ENCODE results near the gene RPH3AL.
"Not testable (repeated sequence)": the region's sequence is repeated elsewhere in the genome, so short reads cannot be mapped to it uniquely, and the experiment has no call there.

The RPH3AL gene

DNA sequence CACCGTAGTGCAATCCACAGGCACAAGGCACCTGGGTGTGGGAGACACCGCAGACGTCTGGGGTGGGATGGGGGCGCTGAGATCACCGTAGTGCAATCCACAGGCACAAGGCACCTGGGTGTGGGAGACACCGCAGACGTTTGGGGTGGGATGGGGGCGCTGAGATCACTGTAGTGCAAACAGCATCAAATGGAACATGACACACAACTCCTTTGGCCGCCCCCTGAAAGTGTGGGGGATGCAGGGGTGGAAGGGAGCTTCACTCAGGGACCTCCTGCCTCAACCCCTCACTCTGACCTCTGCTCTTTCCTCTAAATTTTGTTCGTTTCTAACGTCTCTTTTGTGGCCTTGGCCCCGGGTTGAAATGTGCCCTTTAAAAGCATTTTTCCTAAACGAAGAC lies 150.9 kb downstream of the RPH3AL start:
- H3K9me3 ChIP-seq (ENCODE audit: control insufficient read depth in 1 of 2, low read length in 2 of 2); H3K27ac ChIP-seq (ENCODE audit: low read depth, low read length); H3K4me1 ChIP-seq (ENCODE audit: control insufficient read depth in 1 of 2, insufficient read depth in 2 of 2, low read length in 2 of 2); H3K4me3 ChIP-seq (ENCODE audit: low read depth in 1 of 2, low read length in 2 of 2); H3K36me3 ChIP-seq (ENCODE audit: control insufficient read depth in 1 of 2, insufficient read depth in 2 of 2, low read length in 2 of 2); H3K9ac ChIP-seq (ENCODE audit: low read depth in 1 of 2, low read length in 2 of 2): not testable (repeated sequence)
- peaks cover 0 to 16% of the 10 kb centered on the region in 2 donors for H3K27me3 ChIP-seq (ENCODE audit: control insufficient read depth in 1 of 2, insufficient read depth in 2 of 2, low read length in 2 of 2)

DNA sequence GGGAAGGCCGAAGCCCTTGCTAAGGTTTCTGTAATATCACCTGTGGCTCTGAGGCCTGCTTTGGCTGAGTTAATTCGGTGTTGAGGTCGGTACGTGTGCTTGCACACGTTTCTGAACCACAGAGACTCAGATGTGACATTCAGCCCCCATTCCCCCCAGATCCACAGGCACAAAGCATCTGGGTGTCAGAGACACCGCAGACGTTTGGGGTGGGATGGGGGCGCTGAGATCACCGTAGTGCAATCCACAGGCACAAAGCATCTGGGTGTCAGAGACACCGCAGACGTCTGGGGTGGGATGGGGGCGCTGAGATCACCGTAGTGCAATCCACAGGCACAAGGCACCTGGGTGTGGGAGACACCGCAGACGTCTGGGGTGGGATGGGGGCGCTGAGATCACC lies 151.3 kb downstream of the RPH3AL start:
- not testable (repeated sequence) for H3K4me3 ChIP-seq (ENCODE audit: low read depth in 1 of 2, low read length in 2 of 2); H3K27ac ChIP-seq (ENCODE audit: low read depth, low read length); H3K36me3 ChIP-seq (ENCODE audit: control insufficient read depth in 1 of 2, insufficient read depth in 2 of 2, low read length in 2 of 2); H3K9me3 ChIP-seq (ENCODE audit: control insufficient read depth in 1 of 2, low read length in 2 of 2); H3K9ac ChIP-seq (ENCODE audit: low read depth in 1 of 2, low read length in 2 of 2); H3K4me1 ChIP-seq (ENCODE audit: control insufficient read depth in 1 of 2, insufficient read depth in 2 of 2, low read length in 2 of 2)
- peaks cover 0 to 16% of the 10 kb centered on the region in 2 donors for H3K27me3 ChIP-seq (ENCODE audit: control insufficient read depth in 1 of 2, insufficient read depth in 2 of 2, low read length in 2 of 2)

- H3K4me3 ChIP-seq (ENCODE audit: low read depth in 1 of 2, low read length in 2 of 2), result no peak overlapping the region
- H3K36me3 ChIP-seq (ENCODE audit: control insufficient read depth in 1 of 2, insufficient read depth in 2 of 2, low read length in 2 of 2), result no peaks in the 10 kb centered on the region
- no peak overlapping the region for H3K27ac ChIP-seq (ENCODE audit: low read depth, low read length)
- H3K9ac ChIP-seq (ENCODE audit: low read depth in 1 of 2, low read length in 2 of 2), result no peak overlapping the region
- peaks cover 4% of the 10 kb centered on the region in 2 donors for H3K4me1 ChIP-seq (ENCODE audit: control insufficient read depth in 1 of 2, insufficient read depth in 2 of 2, low read length in 2 of 2)
- peaks cover 0 to 16% of the 10 kb centered on the region in 2 donors for H3K27me3 ChIP-seq (ENCODE audit: control insufficient read depth in 1 of 2, insufficient read depth in 2 of 2, low read length in 2 of 2)
- no peaks in the 10 kb centered on the region for H3K9me3 ChIP-seq (ENCODE audit: control insufficient read depth in 1 of 2, low read length in 2 of 2)
Observed at GRCh38 chr17:200586-200985, 152.0 kb downstream of the RPH3AL start.

DNA sequence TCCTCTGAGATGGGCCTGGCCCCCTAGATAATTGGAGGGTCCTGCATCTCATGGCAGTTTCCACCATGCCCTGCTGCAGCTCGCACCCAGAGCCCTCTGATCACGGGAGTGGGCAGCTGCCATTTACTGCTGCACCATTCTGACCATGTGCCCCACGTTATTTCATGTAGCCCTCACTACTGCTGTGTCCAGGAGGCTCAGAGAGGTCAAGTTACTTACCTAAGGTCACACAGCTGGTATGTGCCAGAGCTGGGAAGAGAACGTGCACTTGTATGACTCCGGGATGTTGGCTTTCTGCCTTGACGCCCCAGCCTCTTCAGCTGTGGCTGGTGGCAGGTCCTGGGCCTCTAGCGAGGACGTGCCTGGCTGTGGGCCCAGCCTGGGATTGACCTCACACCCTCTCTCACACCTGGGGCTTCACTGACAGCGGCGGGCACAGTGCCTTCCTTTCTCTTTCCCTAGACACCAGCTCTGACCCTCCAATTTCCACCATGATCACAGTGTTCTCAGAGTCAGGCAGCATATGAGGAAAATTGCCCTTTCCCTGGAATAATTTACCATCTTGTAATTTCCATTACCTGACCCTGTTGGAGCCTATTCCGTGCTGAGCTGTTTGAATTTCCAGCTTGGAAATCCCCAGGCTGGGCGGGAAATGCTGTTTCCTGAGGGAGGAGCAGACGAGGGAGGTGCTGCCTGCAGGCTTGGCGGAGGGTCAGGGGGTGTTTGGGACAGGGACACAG lies 152.6 kb downstream of the RPH3AL start:
- no peak overlapping the region for H3K4me3 ChIP-seq (ENCODE audit: low read depth in 1 of 2, low read length in 2 of 2)
- no peaks in the 10 kb centered on the region for H3K9me3 ChIP-seq (ENCODE audit: control insufficient read depth in 1 of 2, low read length in 2 of 2)
- H3K9ac ChIP-seq (ENCODE audit: low read depth in 1 of 2, low read length in 2 of 2), result no peak overlapping the region
- no peak overlapping the region for H3K27ac ChIP-seq (ENCODE audit: low read depth, low read length)
- H3K4me1 ChIP-seq (ENCODE audit: control insufficient read depth in 1 of 2, insufficient read depth in 2 of 2, low read length in 2 of 2), result peaks cover 4% of the 10 kb centered on the region in 2 donors
- H3K36me3 ChIP-seq (ENCODE audit: control insufficient read depth in 1 of 2, insufficient read depth in 2 of 2, low read length in 2 of 2), result no peaks in the 10 kb centered on the region
- peaks cover 0 to 16% of the 10 kb centered on the region in 2 donors for H3K27me3 ChIP-seq (ENCODE audit: control insufficient read depth in 1 of 2, insufficient read depth in 2 of 2, low read length in 2 of 2)

DNA sequence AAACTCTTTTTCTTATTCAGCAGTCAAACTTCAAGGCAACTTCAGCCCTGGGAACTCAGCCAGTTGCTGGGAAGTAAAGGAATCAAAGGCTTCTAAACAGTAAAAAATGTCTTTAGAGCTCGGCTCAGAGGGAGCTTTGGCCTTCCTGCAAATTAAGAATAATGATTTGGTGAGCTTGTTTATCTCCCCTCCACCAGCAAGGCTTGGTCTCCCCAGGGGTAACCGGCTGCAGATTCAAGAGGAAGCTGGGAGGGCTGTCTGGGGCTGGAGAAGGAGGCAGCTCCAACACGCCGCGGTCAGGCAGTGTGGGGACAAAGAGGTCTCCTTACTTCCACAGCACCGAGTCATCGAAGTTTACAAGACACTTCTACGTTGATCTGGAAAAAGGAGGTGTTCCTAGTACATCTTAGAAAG lies 153.4 kb downstream of the RPH3AL start:
- Histone ChIP-seq H3K36me3 (ENCODE audit: control insufficient read depth in 1 of 2, insufficient read depth in 2 of 2, low read length in 2 of 2) (no peaks in the 10 kb centered on the region), H3K27me3 (ENCODE audit: control insufficient read depth in 1 of 2, insufficient read depth in 2 of 2, low read length in 2 of 2) (peaks cover 0 to 16% of the 10 kb centered on the region in 2 donors), H3K9ac (ENCODE audit: low read depth in 1 of 2, low read length in 2 of 2) (no peak overlapping the region), H3K27ac (ENCODE audit: low read depth, low read length) (no peak overlapping the region), H3K4me1 (ENCODE audit: control insufficient read depth in 1 of 2, insufficient read depth in 2 of 2, low read length in 2 of 2) (peaks cover 4% of the 10 kb centered on the region in 2 donors), H3K4me3 (ENCODE audit: low read depth in 1 of 2, low read length in 2 of 2) (no peak overlapping the region), H3K9me3 (ENCODE audit: control insufficient read depth in 1 of 2, low read length in 2 of 2) (no peaks in the 10 kb centered on the region)

DNA sequence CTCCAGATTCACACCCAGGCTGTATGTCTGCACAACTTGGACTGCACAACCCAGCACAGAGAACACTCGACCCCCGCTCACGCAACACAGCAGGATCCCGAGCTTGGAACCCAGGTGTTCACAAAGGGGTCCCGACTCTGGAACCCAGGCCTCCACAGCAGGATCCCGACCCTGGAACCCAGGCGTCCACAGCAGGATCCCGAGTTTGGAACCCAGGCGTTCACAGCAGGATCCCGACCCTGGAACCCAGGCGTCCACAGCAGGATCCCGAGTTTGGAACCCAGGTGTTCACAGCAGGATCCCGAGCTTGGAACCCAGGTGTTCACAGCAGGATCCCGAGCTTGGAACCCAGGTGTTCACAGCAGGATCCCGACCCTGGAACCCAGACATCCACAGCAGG lies 154.4 kb downstream of the RPH3AL start:
- H3K9me3 ChIP-seq (ENCODE audit: control insufficient read depth in 1 of 2, low read length in 2 of 2); H3K9ac ChIP-seq (ENCODE audit: low read depth in 1 of 2, low read length in 2 of 2); H3K4me3 ChIP-seq (ENCODE audit: low read depth in 1 of 2, low read length in 2 of 2); H3K4me1 ChIP-seq (ENCODE audit: control insufficient read depth in 1 of 2, insufficient read depth in 2 of 2, low read length in 2 of 2); H3K27ac ChIP-seq (ENCODE audit: low read depth, low read length); H3K36me3 ChIP-seq (ENCODE audit: control insufficient read depth in 1 of 2, insufficient read depth in 2 of 2, low read length in 2 of 2): not testable (repeated sequence)
- H3K27me3 ChIP-seq (ENCODE audit: control insufficient read depth in 1 of 2, insufficient read depth in 2 of 2, low read length in 2 of 2), result peaks cover 0 to 16% of the 10 kb centered on the region in 2 donors

GRCh38 chr17:197352-197751 lies 155.3 kb downstream of the RPH3AL start:
- H3K9ac ChIP-seq (ENCODE audit: low read depth in 1 of 2, low read length in 2 of 2), result no peak overlapping the region
- H3K9me3 ChIP-seq (ENCODE audit: control insufficient read depth in 1 of 2, low read length in 2 of 2), result no peaks in the 10 kb centered on the region
- H3K36me3 ChIP-seq (ENCODE audit: control insufficient read depth in 1 of 2, insufficient read depth in 2 of 2, low read length in 2 of 2), result no peaks in the 10 kb centered on the region
- peaks cover 0 to 16% of the 10 kb centered on the region in 2 donors for H3K27me3 ChIP-seq (ENCODE audit: control insufficient read depth in 1 of 2, insufficient read depth in 2 of 2, low read length in 2 of 2)
- H3K4me1 ChIP-seq (ENCODE audit: control insufficient read depth in 1 of 2, insufficient read depth in 2 of 2, low read length in 2 of 2), result peaks cover 4% of the 10 kb centered on the region in 2 donors
- no peak overlapping the region for H3K27ac ChIP-seq (ENCODE audit: low read depth, low read length)
- H3K4me3 ChIP-seq (ENCODE audit: low read depth in 1 of 2, low read length in 2 of 2), result no peak overlapping the region

GRCh38 chr17:194828-195602 lies 157.6 kb downstream of the RPH3AL start:
- no peak overlapping the region for H3K4me3 ChIP-seq (ENCODE audit: low read depth in 1 of 2, low read length in 2 of 2)
- H3K4me1 ChIP-seq (ENCODE audit: control insufficient read depth in 1 of 2, insufficient read depth in 2 of 2, low read length in 2 of 2), result peaks cover 0 to 4% of the 10 kb centered on the region in 2 donors
- H3K27me3 ChIP-seq (ENCODE audit: control insufficient read depth in 1 of 2, insufficient read depth in 2 of 2, low read length in 2 of 2), result peaks cover 0 to 15% of the 10 kb centered on the region in 2 donors
- H3K9ac ChIP-seq (ENCODE audit: low read depth in 1 of 2, low read length in 2 of 2), result no peak overlapping the region
- H3K9me3 ChIP-seq (ENCODE audit: control insufficient read depth in 1 of 2, low read length in 2 of 2), result no peaks in the 10 kb centered on the region
- no peak overlapping the region for H3K27ac ChIP-seq (ENCODE audit: low read depth, low read length)
- H3K36me3 ChIP-seq (ENCODE audit: control insufficient read depth in 1 of 2, insufficient read depth in 2 of 2, low read length in 2 of 2), result no peaks in the 10 kb centered on the region

- Histone ChIP-seq H3K9me3 (ENCODE audit: control insufficient read depth in 1 of 2, low read length in 2 of 2) (no peaks in the 10 kb centered on the region), H3K36me3 (ENCODE audit: control insufficient read depth in 1 of 2, insufficient read depth in 2 of 2, low read length in 2 of 2) (no peaks in the 10 kb centered on the region), H3K9ac (ENCODE audit: low read depth in 1 of 2, low read length in 2 of 2) (no peak overlapping the region), H3K27ac (ENCODE audit: low read depth, low read length) (no peak overlapping the region), H3K27me3 (ENCODE audit: control insufficient read depth in 1 of 2, insufficient read depth in 2 of 2, low read length in 2 of 2) (peaks cover 0 to 6% of the 10 kb centered on the region in 2 donors), H3K4me1 (ENCODE audit: control insufficient read depth in 1 of 2, insufficient read depth in 2 of 2, low read length in 2 of 2) (no peaks in the 10 kb centered on the region), H3K4me3 (ENCODE audit: low read depth in 1 of 2, low read length in 2 of 2) (no peak overlapping the region)
Observed at GRCh38 chr17:193841-194806, 158.5 kb downstream of the RPH3AL start.

Measured in duodenal mucosa (tissue), 2 donors.